NB4 (cell line): ENCODE measurements around the gene ANGPTL8.

Experiments used
- MYC ChIP-seq: IDR thresholded peaks from 2 replicates; pipeline ENCODE4 v1.6.1; 2011; ENCODE audit warnings: low read depth, low read length
- POLR2A ChIP-seq: IDR thresholded peaks from 2 replicates; pipeline ENCODE4 v1.6.1; 2011; ENCODE audit warnings: mild to moderate bottlenecking; ENCODE audit not compliant: insufficient read length; ENCODE audit errors: extremely low read depth
- TF ChIP-seq, protein P1 (sequence below): IDR thresholded peaks from one replicate; pipeline ENCODE4 v1.5.1; 2012; ENCODE audit warnings: low read depth, low read length

DNA sequence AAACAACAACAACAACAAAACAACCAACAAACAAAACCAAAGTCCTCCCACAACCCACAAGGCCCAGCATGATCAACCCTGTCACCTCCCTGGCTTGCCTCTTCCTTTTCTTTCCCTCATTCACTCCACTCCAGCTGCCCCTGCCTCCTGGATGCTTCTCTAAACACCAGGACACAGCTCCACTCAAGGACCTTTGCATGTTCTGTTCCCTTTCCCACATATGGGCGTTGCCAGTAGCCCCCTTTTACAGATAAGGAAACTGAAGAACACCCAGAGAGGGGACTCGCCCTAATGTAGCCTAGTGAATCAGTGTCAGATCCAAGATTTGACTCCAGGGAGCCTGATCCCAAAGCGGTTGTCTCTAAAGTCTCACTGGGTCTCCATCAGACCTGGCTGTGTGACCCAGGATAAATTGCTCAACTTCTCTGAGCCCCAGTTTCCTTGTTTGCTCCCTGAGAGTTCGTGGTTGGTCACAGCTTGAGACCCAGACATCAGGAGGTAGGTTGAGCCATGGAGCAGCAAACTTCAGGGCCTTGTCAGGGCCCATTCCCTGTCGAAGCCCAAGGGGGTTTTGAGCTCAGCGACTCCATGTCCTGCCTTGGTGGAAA is 25.9 kb downstream of the ANGPTL8 start:
- TF ChIP-seq, protein P1, sequence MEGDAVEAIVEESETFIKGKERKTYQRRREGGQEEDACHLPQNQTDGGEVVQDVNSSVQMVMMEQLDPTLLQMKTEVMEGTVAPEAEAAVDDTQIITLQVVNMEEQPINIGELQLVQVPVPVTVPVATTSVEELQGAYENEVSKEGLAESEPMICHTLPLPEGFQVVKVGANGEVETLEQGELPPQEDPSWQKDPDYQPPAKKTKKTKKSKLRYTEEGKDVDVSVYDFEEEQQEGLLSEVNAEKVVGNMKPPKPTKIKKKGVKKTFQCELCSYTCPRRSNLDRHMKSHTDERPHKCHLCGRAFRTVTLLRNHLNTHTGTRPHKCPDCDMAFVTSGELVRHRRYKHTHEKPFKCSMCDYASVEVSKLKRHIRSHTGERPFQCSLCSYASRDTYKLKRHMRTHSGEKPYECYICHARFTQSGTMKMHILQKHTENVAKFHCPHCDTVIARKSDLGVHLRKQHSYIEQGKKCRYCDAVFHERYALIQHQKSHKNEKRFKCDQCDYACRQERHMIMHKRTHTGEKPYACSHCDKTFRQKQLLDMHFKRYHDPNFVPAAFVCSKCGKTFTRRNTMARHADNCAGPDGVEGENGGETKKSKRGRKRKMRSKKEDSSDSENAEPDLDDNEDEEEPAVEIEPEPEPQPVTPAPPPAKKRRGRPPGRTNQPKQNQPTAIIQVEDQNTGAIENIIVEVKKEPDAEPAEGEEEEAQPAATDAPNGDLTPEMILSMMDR: no peak
- TF ChIP-seq POLR2A: no peak
- no peak for TF ChIP-seq MYC
